Stimulated activated naive B cell treated with anti-CD40 and anti-IgM and Interleukin-4, amounts not matched to agents 10 μg/mL and 1 μg/mL and 100 μg/mL, for 72 hours (primary cell): Measurements from ENCODE around the gene RASA3.

Experiments
- ATAC-seq, 2 donors: fragments of 150-1000 bp; cut with Tn5 transposase; replicated peaks; 2 replicates each; pipeline ENCODE4 v1.10.0; 2021; ENCODE audit warnings: moderate library complexity in 1 of 2
- DNase-seq: peaks from one replicate; pipeline ENCODE4 v3.0.0; 2021
- H3K27ac Mint-ChIP-seq: one replicate; pipeline ENCODE4 v1.8.0; 2022; ENCODE audit warnings: mild to moderate bottlenecking, mixed read lengths
- H3K27me3 Mint-ChIP-seq, 2 donors: one replicate each; pipeline ENCODE4 v1.8.0; 2022; ENCODE audit warnings: mixed read lengths in 2 of 2
- H3K36me3 Mint-ChIP-seq, 2 donors: one replicate each; pipeline ENCODE4 v1.8.0; 2022; ENCODE audit warnings: mixed read lengths in 2 of 2, mild to moderate bottlenecking in 1 of 2
- H3K4me1 Mint-ChIP-seq, 2 donors: one replicate each; pipeline ENCODE4 v1.8.0; 2022; ENCODE audit warnings: mixed read lengths in 2 of 2, mild to moderate bottlenecking in 1 of 2
- H3K4me3 Mint-ChIP-seq, 2 donors: one replicate each; pipeline ENCODE4 v1.8.0; 2022; ENCODE audit warnings: mild to moderate bottlenecking in 2 of 2, mixed read lengths in 2 of 2, moderate library complexity in 1 of 2
- H3K9me3 Mint-ChIP-seq, 2 donors: one replicate each; pipeline ENCODE4 v1.8.0; 2022; ENCODE audit warnings: mixed read lengths in 2 of 2, mild to moderate bottlenecking in 1 of 2

RASA3 gene

DNA sequence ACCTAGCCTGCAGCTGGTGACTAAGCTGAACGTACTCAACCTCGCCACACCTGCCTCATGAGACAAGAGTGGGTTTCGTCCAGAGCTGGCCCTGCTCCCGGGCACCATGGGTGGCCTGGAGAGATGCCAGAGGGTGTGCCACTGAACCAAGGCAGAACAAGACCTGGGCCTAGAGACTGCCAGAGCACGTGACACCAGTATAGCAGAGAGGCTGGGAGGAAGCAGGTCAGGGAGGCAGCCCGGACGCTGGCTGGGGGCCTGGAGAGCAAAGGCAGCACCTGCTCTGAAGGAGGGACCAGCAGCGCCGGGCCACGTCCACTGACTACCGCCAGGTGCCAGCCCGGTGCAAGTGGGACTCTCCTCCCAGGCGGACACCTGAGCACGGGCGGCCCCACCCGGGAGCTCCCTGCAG is 151.2 kb downstream of the RASA3 start:
- Mint-ChIP-seq H3K4me1 (peaks cover 2 to 5% of the 10 kb centered on the region in 2 donors), H3K27me3 (no peaks in the 10 kb centered on the region), H3K27ac (no peak overlapping the region), H3K9me3 (peaks cover 3 to 8% of the 10 kb centered on the region in 2 donors), H3K4me3 (no peak overlapping the region), H3K36me3 (peaks cover 43 to 71% of the 10 kb centered on the region in 2 donors)
- DNase-seq = no peak
- ATAC-seq = no peak

- ATAC-seq (no peak), DNase-seq (no peak)
- no peak overlapping the region for H3K4me3 Mint-ChIP-seq
- no peak overlapping the region for H3K27ac Mint-ChIP-seq
- peaks cover 2 to 5% of the 10 kb centered on the region in 2 donors for H3K4me1 Mint-ChIP-seq
- peaks cover 3 to 8% of the 10 kb centered on the region in 2 donors for H3K9me3 Mint-ChIP-seq
- no peaks in the 10 kb centered on the region for H3K27me3 Mint-ChIP-seq
- peaks cover 43 to 75% of the 10 kb centered on the region in 2 donors for H3K36me3 Mint-ChIP-seq
Measured at GRCh38 chr13:113980489-113981064, 151.8 kb downstream of the RASA3 start.

- no peak for ATAC-seq
- peak overlapping the region; percentile 33 for H3K27ac Mint-ChIP-seq
- DNase-seq = no peak
- H3K4me1 Mint-ChIP-seq = peaks cover 2 to 5% of the 10 kb centered on the region in 2 donors
- H3K27me3 Mint-ChIP-seq = no peaks in the 10 kb centered on the region
- H3K4me3 Mint-ChIP-seq = no peak overlapping the region
- H3K36me3 Mint-ChIP-seq = peaks cover 43 to 77% of the 10 kb centered on the region in 2 donors
- H3K9me3 Mint-ChIP-seq = peaks cover 3 to 8% of the 10 kb centered on the region in 2 donors
Measured at GRCh38 chr13:113979791-113980471, 152.5 kb downstream of the RASA3 start.

DNA sequence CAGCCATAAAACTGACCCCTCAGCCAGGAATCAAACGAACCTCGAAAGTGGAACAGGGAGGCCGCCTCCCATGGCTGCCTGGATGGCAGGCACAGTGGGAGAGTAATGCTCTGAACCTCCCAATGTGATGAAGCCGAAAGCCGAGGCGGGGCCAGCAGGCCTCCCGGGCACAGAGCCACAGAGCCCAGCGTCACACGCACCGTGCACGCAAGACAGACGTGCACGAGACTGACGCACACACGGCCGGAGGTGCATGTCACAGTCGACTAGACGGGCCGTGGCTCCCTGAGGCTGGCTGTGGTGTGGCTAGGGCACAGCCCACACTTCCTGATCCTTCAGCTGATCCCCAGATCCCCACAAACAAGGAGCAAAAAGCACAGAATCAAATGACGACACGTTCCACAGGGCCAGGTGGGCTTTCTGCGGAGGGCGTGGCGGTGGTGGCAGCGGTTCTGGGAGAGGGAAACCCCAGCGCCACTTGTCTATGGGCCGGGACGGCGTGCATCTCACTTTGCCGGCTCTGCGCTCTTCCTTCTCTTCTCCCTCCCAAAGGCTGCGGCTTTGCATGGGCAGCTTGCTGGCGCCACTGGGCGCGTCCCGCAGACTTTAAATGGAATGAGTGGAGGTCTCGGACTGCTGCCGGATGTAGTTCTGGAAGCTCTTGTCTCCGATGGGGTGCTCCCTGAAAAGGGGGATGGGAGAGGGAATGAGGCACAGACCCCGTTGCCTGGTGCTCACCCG is 153.5 kb downstream of the RASA3 start:
- ATAC-seq (no peak), DNase-seq (no peak)
- no peak overlapping the region for H3K4me3 Mint-ChIP-seq
- no peaks in the 10 kb centered on the region for H3K27me3 Mint-ChIP-seq
- peaks cover 3 to 8% of the 10 kb centered on the region in 2 donors for H3K9me3 Mint-ChIP-seq
- no peak overlapping the region for H3K27ac Mint-ChIP-seq
- H3K36me3 Mint-ChIP-seq = peaks cover 41 to 69% of the 10 kb centered on the region in 2 donors
- peaks cover 2 to 5% of the 10 kb centered on the region in 2 donors for H3K4me1 Mint-ChIP-seq

- ATAC-seq = no peak
- DNase-seq = no peak
- peaks cover 2 to 5% of the 10 kb centered on the region in 2 donors for H3K4me1 Mint-ChIP-seq
- peaks cover 3 to 8% of the 10 kb centered on the region in 2 donors for H3K9me3 Mint-ChIP-seq
- no peak overlapping the region for H3K4me3 Mint-ChIP-seq
- no peaks in the 10 kb centered on the region for H3K27me3 Mint-ChIP-seq
- H3K36me3 Mint-ChIP-seq = peaks cover 44 to 66% of the 10 kb centered on the region in 2 donors
- H3K27ac Mint-ChIP-seq = no peak overlapping the region
Measured at GRCh38 chr13:113977976-113978375, 154.4 kb downstream of the RASA3 start.

DNA sequence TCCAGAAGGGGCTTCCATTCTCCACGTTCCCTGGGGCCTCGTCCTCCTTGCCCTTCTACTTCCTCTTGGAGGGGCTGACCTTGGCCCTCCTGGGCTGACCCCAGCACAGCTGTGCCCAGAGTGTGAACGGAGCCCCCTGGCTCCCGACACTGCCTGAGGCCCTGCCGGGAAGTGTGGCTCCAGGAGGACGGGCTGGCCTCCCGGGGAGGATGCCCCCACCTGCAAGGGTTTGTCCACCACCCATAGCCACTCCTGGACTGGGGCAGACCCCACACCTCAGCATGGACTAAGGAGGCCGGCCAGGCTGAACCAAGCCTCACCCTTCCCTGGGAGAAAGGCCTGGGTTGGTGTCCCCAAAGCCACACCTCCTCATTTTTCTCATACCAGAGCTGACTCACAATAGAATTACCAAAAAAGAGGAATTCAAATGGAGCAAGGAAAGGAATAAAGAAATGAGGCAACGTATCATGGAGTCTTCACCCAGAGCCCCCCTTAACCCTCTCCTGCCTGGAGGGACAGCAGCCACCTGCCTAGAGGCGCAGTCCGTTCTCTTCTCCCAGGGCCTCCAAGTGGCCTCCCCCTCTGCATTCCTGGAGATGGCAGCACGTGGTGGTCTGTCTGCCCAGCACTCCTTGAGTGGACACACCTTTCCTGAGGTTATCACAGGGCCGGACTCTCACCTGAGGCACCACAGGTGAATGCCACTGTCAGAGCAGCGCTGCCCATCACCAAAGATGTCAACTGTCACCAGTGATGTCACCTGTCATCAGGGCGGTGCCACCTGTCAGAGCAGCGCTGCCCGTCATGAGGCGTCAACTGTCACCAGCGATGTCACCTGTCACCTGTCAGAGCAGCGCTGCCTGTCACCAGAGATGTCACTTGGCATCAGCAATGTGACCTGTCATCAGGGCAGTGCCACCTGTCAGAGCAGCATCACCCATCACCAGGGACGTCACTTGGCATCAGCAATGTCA is 155.4 kb downstream of the RASA3 start:
- Mint-ChIP-seq H3K4me3 (no peak overlapping the region), H3K36me3 (peaks cover 40 to 63% of the 10 kb centered on the region in 2 donors), H3K27me3 (no peaks in the 10 kb centered on the region), H3K9me3 (peaks cover 3 to 8% of the 10 kb centered on the region in 2 donors), H3K4me1 (peaks cover 2 to 5% of the 10 kb centered on the region in 2 donors), H3K27ac (no peak overlapping the region)
- ATAC-seq = no peak
- DNase-seq = no peak

- peaks cover 3 to 5% of the 10 kb centered on the region in 2 donors for H3K9me3 Mint-ChIP-seq
- H3K4me1 Mint-ChIP-seq = peaks cover 2 to 5% of the 10 kb centered on the region in 2 donors
- DNase-seq (no peak), ATAC-seq (no peak)
- H3K27me3 Mint-ChIP-seq = no peaks in the 10 kb centered on the region
- no peak overlapping the region for H3K27ac Mint-ChIP-seq
- H3K36me3 Mint-ChIP-seq = peaks cover 30 to 48% of the 10 kb centered on the region in 2 donors
- no peak overlapping the region for H3K4me3 Mint-ChIP-seq
Measured at GRCh38 chr13:113975416-113975815, 157.0 kb downstream of the RASA3 start.

DNA sequence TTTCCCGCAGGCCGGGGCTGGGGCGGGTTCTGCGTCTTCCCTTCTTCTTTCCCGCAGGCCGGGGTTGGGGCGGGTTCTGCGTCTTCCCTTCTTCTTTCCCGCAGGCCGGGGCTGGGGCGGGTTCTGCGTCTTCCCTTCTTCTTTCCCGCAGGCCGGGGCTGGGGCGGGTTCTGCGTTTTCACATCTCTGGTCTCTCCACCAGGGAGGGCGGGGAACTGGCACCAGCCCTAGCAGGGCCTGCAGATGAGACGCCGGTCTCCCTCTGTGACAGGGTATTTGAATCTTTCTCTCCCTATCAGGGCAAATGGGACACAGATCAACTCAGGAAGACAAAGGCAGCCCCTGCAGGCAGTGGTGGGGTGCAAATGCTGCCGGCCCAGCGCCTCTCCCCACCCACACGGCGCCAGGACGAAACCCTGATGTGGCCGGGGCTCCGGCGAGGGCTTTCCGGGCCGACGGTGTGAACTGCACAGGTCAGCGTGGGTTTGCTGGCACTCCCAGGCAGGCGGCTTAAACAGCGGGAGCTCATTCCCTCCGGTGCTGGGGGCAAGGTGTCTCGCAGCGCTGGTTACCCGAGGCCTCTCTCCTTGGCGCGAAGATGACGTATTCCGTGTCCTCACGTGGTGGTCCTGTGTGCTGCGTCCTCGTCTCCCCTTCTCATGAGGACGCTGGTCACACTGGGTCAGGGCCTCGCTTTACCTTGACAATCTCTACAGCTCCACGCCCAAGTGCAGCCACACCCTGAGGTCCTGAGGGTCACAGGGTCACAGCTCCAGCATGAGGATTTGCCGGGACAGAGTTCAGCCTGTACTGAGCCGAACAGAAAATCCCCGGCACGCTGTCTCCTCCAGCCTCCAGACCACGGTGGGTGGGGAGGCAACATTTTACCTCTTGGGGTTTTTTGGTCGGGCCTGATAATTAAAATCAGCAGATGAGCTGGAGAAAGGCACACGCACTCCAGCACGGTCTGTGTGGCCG is 157.8 kb downstream of the RASA3 start:
- Mint-ChIP-seq H3K27ac (no peak overlapping the region), H3K9me3 (no peaks in the 10 kb centered on the region), H3K4me3 (no peak overlapping the region), H3K27me3 (no peaks in the 10 kb centered on the region), H3K36me3 (peaks cover 23 to 40% of the 10 kb centered on the region in 2 donors), H3K4me1 (peaks cover 2 to 5% of the 10 kb centered on the region in 2 donors)
- DNase-seq (no peak), ATAC-seq (no peak)

GRCh38 chr13:113973218-113974164 is 158.9 kb downstream of the RASA3 start, which contains the start of gene C13orf46:
TSS of gene C13orf46 (minus strand) at chr13:113974076. CDS start at chr13:113973997, 79 bp downstream.
- no peaks in the 10 kb centered on the region for H3K27me3 Mint-ChIP-seq
- no peak within 1 kb of the TSS for H3K4me3 Mint-ChIP-seq
- H3K36me3 Mint-ChIP-seq = peaks cover 15 to 33% of the 10 kb centered on the region in 2 donors
- DNase-seq (no peak), ATAC-seq (no peak)
- H3K4me1 Mint-ChIP-seq = peaks cover 2 to 5% of the 10 kb centered on the region in 2 donors
- no peaks in the 10 kb centered on the region for H3K9me3 Mint-ChIP-seq
- H3K27ac Mint-ChIP-seq = peak within 1 kb of the TSS; percentile 31

- no peak for DNase-seq
- H3K4me1 Mint-ChIP-seq = peaks cover 2 to 5% of the 10 kb centered on the region in 2 donors
- no peak overlapping the region for H3K4me3 Mint-ChIP-seq
- H3K27ac Mint-ChIP-seq = no peak overlapping the region
- H3K36me3 Mint-ChIP-seq = peaks cover 15 to 28% of the 10 kb centered on the region in 2 donors
- ATAC-seq = no peak
- no peaks in the 10 kb centered on the region for H3K27me3 Mint-ChIP-seq
- no peaks in the 10 kb centered on the region for H3K9me3 Mint-ChIP-seq
Measured at GRCh38 chr13:113972451-113973217, 159.8 kb downstream of the RASA3 start.

DNA sequence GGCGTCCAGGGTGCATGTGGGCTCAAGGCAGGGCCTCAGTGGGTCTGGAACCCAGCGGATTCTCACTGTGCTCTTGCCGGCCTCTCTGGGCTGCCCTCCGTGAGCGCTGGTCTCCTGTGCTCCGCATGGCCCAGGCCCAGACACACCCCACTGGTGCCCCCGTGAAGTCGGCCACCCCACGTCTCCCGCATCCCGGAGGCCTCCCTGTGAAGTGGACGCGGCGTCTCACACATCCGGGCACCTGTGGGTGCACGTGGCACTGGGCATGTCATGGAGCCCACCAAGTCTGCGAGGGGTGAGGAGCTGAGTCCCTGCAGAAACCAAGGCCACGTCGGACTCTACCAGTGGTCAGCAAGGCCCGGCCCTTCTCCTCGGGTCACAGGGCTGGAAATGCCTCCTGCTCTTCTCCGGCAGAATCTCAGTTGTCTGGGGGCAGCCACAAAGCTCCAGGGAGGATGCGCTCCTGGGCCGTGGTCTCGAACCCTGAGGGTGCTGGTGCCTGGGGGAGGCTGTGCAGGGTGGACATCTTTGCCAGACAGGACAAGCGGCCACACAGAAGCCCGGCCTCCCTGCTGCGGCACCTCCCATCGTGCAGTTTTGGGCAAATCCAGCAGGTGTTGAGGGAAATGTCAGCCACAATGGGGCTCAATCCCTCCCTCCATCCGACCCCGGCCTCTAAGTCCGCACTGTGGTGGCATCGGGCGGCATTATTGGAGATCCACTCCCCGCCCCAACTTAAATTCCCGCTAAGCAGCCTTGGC is 160.8 kb downstream of the RASA3 start:
- no peak overlapping the region for H3K27ac Mint-ChIP-seq
- H3K4me3 Mint-ChIP-seq = no peak overlapping the region
- peaks cover 0 to 4% of the 10 kb centered on the region in 2 donors for H3K4me1 Mint-ChIP-seq
- no peak for ATAC-seq
- no peak for DNase-seq
- H3K27me3 Mint-ChIP-seq = no peaks in the 10 kb centered on the region
- peaks cover 7 to 19% of the 10 kb centered on the region in 2 donors for H3K36me3 Mint-ChIP-seq
- H3K9me3 Mint-ChIP-seq = no peaks in the 10 kb centered on the region
